ENCODE data around the gene PFDN4. TPM values are rescaled to one million over a fixed set of nuclear protein-coding genes. Genes with fewer than 3 reads are reported as not detected.

PFDN4 gene
- total RNA-seq, 4 donors from 2014 or later: 24.0 to 38.3 (median 31.5) TPM

DNA sequence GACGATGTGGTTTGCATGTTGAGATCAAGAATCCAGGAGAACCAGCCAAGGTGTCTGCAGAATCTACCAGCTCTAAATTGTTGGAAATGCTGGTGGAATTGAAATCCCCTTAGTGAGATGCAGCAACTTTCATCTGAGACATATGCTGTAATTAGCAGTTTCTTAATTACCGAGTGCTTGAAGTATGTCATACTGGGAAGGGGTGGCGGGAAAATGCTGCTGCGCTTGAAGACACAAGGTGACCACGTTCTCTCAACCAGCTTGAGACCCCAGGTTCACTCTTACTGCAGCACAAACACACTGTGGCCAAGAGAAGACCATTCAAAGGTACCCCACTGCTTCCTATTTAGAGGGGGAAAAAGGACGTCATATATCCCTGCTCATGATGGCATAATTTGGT, 59.0 kb downstream of the PFDN4 start:
- intact Hi-C loops (cut with DNase I): no loop called here
- Histone ChIP-seq H3K27me3 (no peaks in the 10 kb centered on the region), H3K9me3 (no peaks in the 10 kb centered on the region), H3K27ac (no peak overlapping the region), H3K4me3 (replicated peaks in 1 of 3) (no peak overlapping the region), H3K36me3 (no peaks in the 10 kb centered on the region), H3K4me1 (no peaks in the 10 kb centered on the region)
- no peak for DNase-seq
- WGBS, 2 donors: 80 to 87% methylated on average over 6 of the region's 6 CpGs
- TF ChIP-seq, protein P1, sequence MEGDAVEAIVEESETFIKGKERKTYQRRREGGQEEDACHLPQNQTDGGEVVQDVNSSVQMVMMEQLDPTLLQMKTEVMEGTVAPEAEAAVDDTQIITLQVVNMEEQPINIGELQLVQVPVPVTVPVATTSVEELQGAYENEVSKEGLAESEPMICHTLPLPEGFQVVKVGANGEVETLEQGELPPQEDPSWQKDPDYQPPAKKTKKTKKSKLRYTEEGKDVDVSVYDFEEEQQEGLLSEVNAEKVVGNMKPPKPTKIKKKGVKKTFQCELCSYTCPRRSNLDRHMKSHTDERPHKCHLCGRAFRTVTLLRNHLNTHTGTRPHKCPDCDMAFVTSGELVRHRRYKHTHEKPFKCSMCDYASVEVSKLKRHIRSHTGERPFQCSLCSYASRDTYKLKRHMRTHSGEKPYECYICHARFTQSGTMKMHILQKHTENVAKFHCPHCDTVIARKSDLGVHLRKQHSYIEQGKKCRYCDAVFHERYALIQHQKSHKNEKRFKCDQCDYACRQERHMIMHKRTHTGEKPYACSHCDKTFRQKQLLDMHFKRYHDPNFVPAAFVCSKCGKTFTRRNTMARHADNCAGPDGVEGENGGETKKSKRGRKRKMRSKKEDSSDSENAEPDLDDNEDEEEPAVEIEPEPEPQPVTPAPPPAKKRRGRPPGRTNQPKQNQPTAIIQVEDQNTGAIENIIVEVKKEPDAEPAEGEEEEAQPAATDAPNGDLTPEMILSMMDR (IDR thresholded peaks at IDR 0.05): no peak
- TF ChIP-seq POLR2A (IDR thresholded peaks at IDR 0.05): no peak

DNA sequence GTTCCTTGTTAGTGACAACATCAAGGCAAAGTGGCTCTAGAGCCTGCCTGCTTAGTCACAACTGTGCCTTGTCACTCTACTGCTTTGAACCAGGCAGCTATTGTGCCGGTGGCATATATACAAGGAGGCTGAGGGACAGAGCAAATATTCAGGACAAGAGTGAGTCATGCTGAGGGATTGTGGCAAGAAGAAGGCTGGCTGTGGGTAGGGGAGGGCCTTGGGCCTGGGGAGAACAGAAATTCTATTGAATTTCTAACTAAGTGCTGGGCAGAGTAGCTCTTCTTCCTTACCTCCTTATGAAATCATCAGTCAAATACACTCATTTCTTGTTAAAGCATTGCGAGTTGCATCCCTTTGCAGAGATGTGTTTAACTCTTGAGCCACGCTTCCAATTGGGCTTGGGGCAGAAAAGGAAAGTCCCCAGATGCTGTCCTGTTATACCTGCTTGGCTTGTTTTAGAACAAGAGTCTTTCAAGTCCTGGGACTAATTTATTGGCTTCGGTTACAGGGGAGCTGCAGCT, 59.7 kb downstream of the PFDN4 start:
- no peak for DNase-seq
- Histone ChIP-seq H3K4me3 (replicated peaks in 1 of 3) (no peak overlapping the region), H3K36me3 (no peaks in the 10 kb centered on the region), H3K4me1 (no peaks in the 10 kb centered on the region), H3K9me3 (no peaks in the 10 kb centered on the region), H3K27me3 (no peaks in the 10 kb centered on the region), H3K27ac (no peak overlapping the region)
- 39 to 50% methylated on average over 4 of the region's 4 CpGs for WGBS, 2 donors
- intact Hi-C loops (cut with DNase I): no loop called here
- TF ChIP-seq, protein P1 (IDR thresholded peaks at IDR 0.05): no peak
- no peak for TF ChIP-seq POLR2A (IDR thresholded peaks at IDR 0.05)

DNA sequence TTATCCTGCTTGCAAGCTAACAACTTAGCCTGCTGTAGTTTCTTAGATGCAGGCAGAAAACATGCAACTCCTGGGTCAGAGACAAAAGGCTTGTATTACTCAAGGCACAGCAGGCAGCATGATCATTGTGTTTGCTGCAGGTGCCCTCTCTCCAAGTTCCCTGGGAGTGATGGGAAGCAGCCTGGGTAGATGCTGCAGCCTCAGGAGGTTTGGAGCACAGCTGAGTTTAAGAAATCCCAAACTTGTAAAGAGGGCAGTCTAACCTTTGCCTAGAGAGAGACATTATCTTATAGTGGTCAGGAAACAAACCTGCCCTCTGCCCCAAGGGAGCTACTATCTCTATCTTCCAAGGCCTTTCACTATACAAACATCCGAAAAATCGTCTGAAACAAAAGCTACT, 61.1 kb downstream of the PFDN4 start:
- WGBS, 2 donors: 28 to 50% methylated on average over 2 of the region's 2 CpGs
- intact Hi-C loops (cut with DNase I): no loop called here

More for the DNA sequence above, 61.1 kb downstream of the PFDN4 start:
- Histone ChIP-seq H3K27me3 (no peaks in the 10 kb centered on the region), H3K27ac (no peak overlapping the region), H3K36me3 (no peaks in the 10 kb centered on the region), H3K9me3 (no peaks in the 10 kb centered on the region), H3K4me3 (replicated peaks in 1 of 3) (no peak overlapping the region), H3K4me1 (no peaks in the 10 kb centered on the region)
- TF ChIP-seq, protein P1 (IDR thresholded peaks at IDR 0.05): no peak
- no peak for TF ChIP-seq POLR2A (IDR thresholded peaks at IDR 0.05)
- no peak for DNase-seq

Other genes with a start within 250 kb of the PFDN4 start
- under 1 TPM in 1 of 4 donors, not detected in 3; 0.11 TPM for gene BCAS1, start 137.5 kb upstream of the PFDN4 start, total RNA-seq
- 1 to 10 TPM in 1 of 4 donors, under 1 TPM in 2, not detected in 1; 0.44 to 6.6 (median 0.67) TPM for gene CYP24A1, start 34.1 kb upstream of the PFDN4 start, total RNA-seq

Measured in thyroid gland (tissue), 4 donors.